CD4-positive, alpha-beta T cell (primary cell): ENCODE measurements around the gene FAM13C. TPM values are rescaled to one million over a fixed set of nuclear protein-coding genes. Genes with fewer than 3 reads are reported as not detected.
"Not testable (repeated sequence)": the region's sequence is repeated elsewhere in the genome, so short reads cannot be mapped to it uniquely, and the experiment has no call there.

Source experiments
- ATAC-seq: fragments of 200-7000 bp; cut with Tn5 transposase; one replicate; pipeline ENCODE4 v1.10.0; 2022; ENCODE audit warnings: mild to moderate bottlenecking; ENCODE audit not compliant: poor library complexity
- CTCF ChIA-PET: fragments of 350-600 bp; sonication (Branson Sonifier 250); formaldehyde crosslinking; loops from one replicate; lab custom pipeline; 2021; ENCODE audit warnings: antibody characterized with exemption, inconsistent platforms; lab: Charles Lee
- POLR2A ChIA-PET: fragments of 350-600 bp; sonication (Branson Sonifier 250); formaldehyde crosslinking; loops from one replicate; lab custom pipeline; 2021; ENCODE audit warnings: antibody characterized with exemption, inconsistent platforms; lab: Charles Lee
- DNase-seq, 14 experiments: peaks; one replicate each; pipeline ENCODE4 v3.0.0-alpha.2; 2013 to 2020; ENCODE audit warnings: mixed read lengths in 2 of 14
- H3K27ac ChIP-seq, 2 donors: one replicate each; pipeline versions ENCODE4 v1.5.1 to v1.7.0; 2013; ENCODE audit warnings: low read length in 2 of 2, low read depth in 1 of 2, mild to moderate bottlenecking in 1 of 2
- H3K27me3 ChIP-seq, 2 experiments: 1 replicate in 1 of 2; 2 replicates in 1 of 2; pipeline versions ENCODE4 v1.6.1 to v1.7.0; 2013; ENCODE audit warnings: low read length in 2 of 2, control low read depth in 1 of 2, mild to moderate bottlenecking in 1 of 2, moderate library complexity in 1 of 2; ENCODE audit not compliant: insufficient read depth in 2 of 2, control insufficient read depth in 1 of 2
- H3K36me3 ChIP-seq: one replicate; pipeline ENCODE4 v1.6.1; 2013; ENCODE audit warnings: low read length, control low read depth; ENCODE audit not compliant: insufficient read depth
- H3K4me1 ChIP-seq: one replicate; pipeline ENCODE4 v1.6.1; 2013; ENCODE audit warnings: low read length, control low read depth; ENCODE audit not compliant: insufficient read depth
- H3K4me3 ChIP-seq: one replicate; pipeline ENCODE4 v1.5.1; 2013; ENCODE audit warnings: mild to moderate bottlenecking, low read length, moderate library complexity
- H3K9me3 ChIP-seq, 2 experiments: 1 replicate in 1 of 2; 2 replicates in 1 of 2; pipeline versions ENCODE4 v1.6.1 to v1.7.0; 2013; ENCODE audit warnings: low read length in 2 of 2, mild to moderate bottlenecking in 2 of 2, control low read depth in 1 of 2, moderate library complexity in 1 of 2; ENCODE audit not compliant: control insufficient read depth in 1 of 2, insufficient read depth in 1 of 2
- H3K27ac Mint-ChIP-seq: one replicate; pipeline ENCODE4 v1.8.0; 2020; ENCODE audit warnings: mixed read lengths
- H3K27me3 Mint-ChIP-seq: one replicate; pipeline ENCODE4 v1.8.0; 2021; ENCODE audit warnings: mixed read lengths
- H3K36me3 Mint-ChIP-seq: one replicate; pipeline ENCODE4 v1.8.0; 2021; ENCODE audit warnings: low read depth, mixed read lengths
- H3K4me1 Mint-ChIP-seq: one replicate; pipeline ENCODE4 v1.8.0; 2021; ENCODE audit warnings: low read depth, mixed read lengths
- H3K4me3 Mint-ChIP-seq: one replicate; pipeline ENCODE4 v1.8.0; 2020; ENCODE audit warnings: mild to moderate bottlenecking, mixed read lengths
- H3K9me3 Mint-ChIP-seq: one replicate; pipeline ENCODE4 v1.8.0; 2020; ENCODE audit warnings: mixed read lengths
- CTCF ChIP-seq: fragments of 200-600 bp; IDR thresholded peaks from one replicate; pipeline ENCODE4 v1.8.0; 2022; ENCODE audit warnings: antibody characterized with exemption, mild to moderate bottlenecking
- intact Hi-C, 2 experiments: fragments of 100-400 bp; cut with DNase I in 1 of 2; cut with micrococcal nuclease in 1 of 2; formaldehyde crosslinking; loops; one replicate each; pipeline versions ENCODE4 v1.15.1 to v1.9.0; 2023 to 2025; cut with DNase I, micrococcal nuclease
- total RNA-seq, 174 experiments: library from RNA in 2 of 174; stranded (reverse) in 2 of 174; gene quantifications; one replicate each; pipeline ENCODE4 v1.2.3 and lab custom pipeline; 2021 to 2026

Gene FAM13C
- total RNA-seq, 2 experiments from 2014 or later: not detected

DNA sequence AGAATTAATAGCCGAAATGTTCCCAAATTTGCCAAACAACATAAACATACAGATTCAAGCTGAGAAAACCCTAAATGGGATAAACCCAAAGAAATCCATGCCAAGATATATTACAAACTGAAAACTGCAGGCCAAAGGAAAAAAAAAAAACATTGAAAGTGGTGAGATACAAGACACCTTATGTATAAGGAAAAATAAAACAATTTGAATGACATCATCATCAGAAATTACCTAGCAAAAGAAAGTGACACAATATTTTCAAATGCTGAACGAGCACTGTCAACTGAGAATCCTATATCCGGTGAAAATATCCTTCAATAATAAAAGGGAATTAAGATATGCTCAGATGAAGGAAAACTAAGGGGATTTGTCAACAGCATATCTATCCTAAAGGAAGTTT is 119.4 kb downstream of the FAM13C start:
- no peak overlapping the region for H3K27ac ChIP-seq
- ChIA-PET POLR2A (no interaction called here), CTCF (no interaction called here)
- H3K27me3 Mint-ChIP-seq: no peaks in the 10 kb centered on the region
- intact Hi-C loops: no loop called here
- no peak overlapping the region for H3K27ac Mint-ChIP-seq
- no peaks in the 10 kb centered on the region for H3K36me3 Mint-ChIP-seq
- H3K4me3 ChIP-seq: no peak overlapping the region
- no peaks in the 10 kb centered on the region for H3K36me3 ChIP-seq
- no peaks in the 10 kb centered on the region for H3K27me3 ChIP-seq
- no peaks in the 10 kb centered on the region for H3K4me1 ChIP-seq
- no peak overlapping the region for H3K4me3 Mint-ChIP-seq
- TF ChIP-seq CTCF: no peak
- no peaks in the 10 kb centered on the region for H3K9me3 Mint-ChIP-seq
- DNase-seq (no peak), ATAC-seq (no peak)
- H3K9me3 ChIP-seq: no peaks in the 10 kb centered on the region
- no peaks in the 10 kb centered on the region for H3K4me1 Mint-ChIP-seq

DNA sequence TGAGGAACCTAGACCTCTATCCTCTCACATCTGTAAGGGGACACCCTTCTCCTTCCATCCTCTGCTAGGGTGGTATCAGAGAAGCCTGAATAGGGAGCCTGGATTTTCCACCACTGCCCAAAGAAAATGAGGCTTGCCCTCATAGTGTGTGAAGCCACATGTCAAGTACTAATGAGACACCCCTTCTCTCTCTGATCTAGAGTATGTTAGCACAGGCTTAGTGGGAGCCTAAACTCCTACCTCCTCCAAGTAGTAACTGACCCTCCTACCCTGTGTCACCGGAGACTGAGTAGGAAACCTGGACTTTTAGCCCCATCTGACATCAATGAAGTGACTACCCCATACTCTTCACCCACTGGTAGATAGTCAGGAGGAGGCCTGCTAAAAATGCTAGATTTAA is 120.3 kb downstream of the FAM13C start:
- H3K36me3 Mint-ChIP-seq: no peaks in the 10 kb centered on the region
- ChIA-PET POLR2A (no interaction called here), CTCF (no interaction called here)
- no peaks in the 10 kb centered on the region for H3K27me3 Mint-ChIP-seq
- TF ChIP-seq CTCF: no peak
- no peak overlapping the region for H3K4me3 Mint-ChIP-seq
- Histone ChIP-seq H3K27ac (no peak overlapping the region), H3K9me3 (no peaks in the 10 kb centered on the region), H3K4me1 (no peaks in the 10 kb centered on the region), H3K4me3 (no peak overlapping the region), H3K36me3 (no peaks in the 10 kb centered on the region), H3K27me3 (no peaks in the 10 kb centered on the region)
- ATAC-seq (no peak), DNase-seq (no peak)
- H3K4me1 Mint-ChIP-seq: no peaks in the 10 kb centered on the region
- intact Hi-C loops: no loop called here
- no peaks in the 10 kb centered on the region for H3K9me3 Mint-ChIP-seq
- H3K27ac Mint-ChIP-seq: no peak overlapping the region

GRCh38 chr10:59240582-59241183 is 121.7 kb downstream of the FAM13C start:
- Mint-ChIP-seq H3K4me1 (no peaks in the 10 kb centered on the region), H3K9me3 (no peaks in the 10 kb centered on the region), H3K36me3 (no peaks in the 10 kb centered on the region), H3K27me3 (no peaks in the 10 kb centered on the region), H3K27ac (no peak overlapping the region), H3K4me3 (no peak overlapping the region)
- ATAC-seq: no peak
- no peaks in the 10 kb centered on the region for H3K36me3 ChIP-seq
- ChIA-PET CTCF (no interaction called here), POLR2A (no interaction called here)
- no peak overlapping the region for H3K27ac ChIP-seq
- no peak overlapping the region for H3K4me3 ChIP-seq
- no peak for TF ChIP-seq CTCF
- no peaks in the 10 kb centered on the region for H3K4me1 ChIP-seq
- intact Hi-C loops: no loop called here
- H3K27me3 ChIP-seq: no peaks in the 10 kb centered on the region
- peak in 3 of 14 experiments; percentile 4 to 10 (median 4) for DNase-seq
- no peaks in the 10 kb centered on the region for H3K9me3 ChIP-seq

GRCh38 chr10:59239108-59239507 is 123.2 kb downstream of the FAM13C start:
- intact Hi-C loops, H3K27me3 ChIP-seq, H3K27ac ChIP-seq, H3K4me3 ChIP-seq, H3K4me1 Mint-ChIP-seq, H3K4me1 ChIP-seq, H3K9me3 Mint-ChIP-seq, H3K27ac Mint-ChIP-seq, CTCF ChIA-PET, ATAC-seq, H3K9me3 ChIP-seq, H3K27me3 Mint-ChIP-seq, POLR2A ChIA-PET, H3K4me3 Mint-ChIP-seq, H3K36me3 ChIP-seq, H3K36me3 Mint-ChIP-seq, DNase-seq: not testable (repeated sequence)
